ENCODE data around the gene TMEM163. TPM values are rescaled to one million over a fixed set of nuclear protein-coding genes. Genes with fewer than 3 reads are reported as not detected.

The TMEM163 gene
- total RNA-seq, 2 experiments from 2014 or later, result not detected

GRCh38 chr2:134433979-134434378 lies 284.8 kb downstream of the TMEM163 start:
- ATAC-seq, result no peak
- Mint-ChIP-seq H3K4me3 (no peak overlapping the region), H3K9me3 (no peaks in the 10 kb centered on the region), H3K27me3 (no peaks in the 10 kb centered on the region), H3K36me3 (ENCODE audit: low read depth) (peaks cover 7% of the 10 kb centered on the region), H3K4me1 (ENCODE audit: low read depth) (no peaks in the 10 kb centered on the region), H3K27ac (no peak overlapping the region)
- POLR2A ChIA-PET, result no interaction called here
- intact Hi-C loops (cut with micrococcal nuclease), result no loop called here
- TF ChIP-seq, protein P1, sequence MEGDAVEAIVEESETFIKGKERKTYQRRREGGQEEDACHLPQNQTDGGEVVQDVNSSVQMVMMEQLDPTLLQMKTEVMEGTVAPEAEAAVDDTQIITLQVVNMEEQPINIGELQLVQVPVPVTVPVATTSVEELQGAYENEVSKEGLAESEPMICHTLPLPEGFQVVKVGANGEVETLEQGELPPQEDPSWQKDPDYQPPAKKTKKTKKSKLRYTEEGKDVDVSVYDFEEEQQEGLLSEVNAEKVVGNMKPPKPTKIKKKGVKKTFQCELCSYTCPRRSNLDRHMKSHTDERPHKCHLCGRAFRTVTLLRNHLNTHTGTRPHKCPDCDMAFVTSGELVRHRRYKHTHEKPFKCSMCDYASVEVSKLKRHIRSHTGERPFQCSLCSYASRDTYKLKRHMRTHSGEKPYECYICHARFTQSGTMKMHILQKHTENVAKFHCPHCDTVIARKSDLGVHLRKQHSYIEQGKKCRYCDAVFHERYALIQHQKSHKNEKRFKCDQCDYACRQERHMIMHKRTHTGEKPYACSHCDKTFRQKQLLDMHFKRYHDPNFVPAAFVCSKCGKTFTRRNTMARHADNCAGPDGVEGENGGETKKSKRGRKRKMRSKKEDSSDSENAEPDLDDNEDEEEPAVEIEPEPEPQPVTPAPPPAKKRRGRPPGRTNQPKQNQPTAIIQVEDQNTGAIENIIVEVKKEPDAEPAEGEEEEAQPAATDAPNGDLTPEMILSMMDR (IDR thresholded peaks at IDR 0.05), result no peak
- no peak for DNase-seq
- CTCF ChIA-PET, result interaction anchor here (1.6 kb wide), 1 partner anchor 22 kb away, joined by 4 read pairs; no protein-coding TSS in a partner anchor

DNA sequence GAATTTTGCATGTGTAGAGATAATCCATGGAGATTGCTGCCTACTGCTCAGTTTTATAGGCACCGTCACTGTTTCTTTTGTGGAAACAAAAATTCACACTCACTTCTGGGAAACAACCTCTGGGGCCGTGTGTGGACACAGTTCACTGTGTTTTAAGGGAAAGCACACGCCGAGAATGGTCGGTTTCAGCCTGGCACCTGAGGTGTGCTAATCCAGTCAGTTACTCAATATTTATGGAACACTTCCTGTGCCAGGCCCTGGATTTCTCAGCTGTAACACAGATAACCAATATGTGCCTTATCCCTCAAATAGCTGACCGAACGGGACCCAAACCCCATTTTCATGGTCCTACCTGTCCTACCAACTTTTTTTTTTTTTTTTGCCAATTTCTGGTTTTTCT lies 285.3 kb downstream of the TMEM163 start:
- no peak overlapping the region for H3K27ac Mint-ChIP-seq

GRCh38 chr2:134432435-134432883 lies 286.3 kb downstream of the TMEM163 start:
- ATAC-seq, result no peak
- H3K27ac Mint-ChIP-seq, result no peak overlapping the region
- ChIA-PET POLR2A (no interaction called here), CTCF (interaction anchor here (0.6 to 1.0 kb wide), 3 partner anchors 12 to 529 kb away, joined by 3 read pairs; no protein-coding TSS in a partner anchor)
- TF ChIP-seq, protein P1 (IDR thresholded peaks at IDR 0.05), result no peak
- no peak overlapping the region for H3K4me3 Mint-ChIP-seq
- intact Hi-C loops (cut with micrococcal nuclease), result no loop called here
- no peak for DNase-seq
- no peaks in the 10 kb centered on the region for H3K4me1 Mint-ChIP-seq (ENCODE audit: low read depth)
- H3K36me3 Mint-ChIP-seq (ENCODE audit: low read depth), result peaks cover 10% of the 10 kb centered on the region
- no peaks in the 10 kb centered on the region for H3K9me3 Mint-ChIP-seq
- H3K27me3 Mint-ChIP-seq, result no peaks in the 10 kb centered on the region

More for the DNA sequence above, 285.3 kb downstream of the TMEM163 start:
- DNase-seq (no peak), ATAC-seq (no peak)
- Mint-ChIP-seq H3K36me3 (ENCODE audit: low read depth) (peaks cover 8% of the 10 kb centered on the region), H3K9me3 (no peaks in the 10 kb centered on the region), H3K4me1 (ENCODE audit: low read depth) (no peaks in the 10 kb centered on the region), H3K27me3 (no peaks in the 10 kb centered on the region), H3K4me3 (no peak overlapping the region)
- TF ChIP-seq, protein P1 (IDR thresholded peaks at IDR 0.05), result no peak
- intact Hi-C loops (cut with micrococcal nuclease), result no loop called here
- POLR2A ChIA-PET, result no interaction called here
- CTCF ChIA-PET, result no interaction called here

DNA sequence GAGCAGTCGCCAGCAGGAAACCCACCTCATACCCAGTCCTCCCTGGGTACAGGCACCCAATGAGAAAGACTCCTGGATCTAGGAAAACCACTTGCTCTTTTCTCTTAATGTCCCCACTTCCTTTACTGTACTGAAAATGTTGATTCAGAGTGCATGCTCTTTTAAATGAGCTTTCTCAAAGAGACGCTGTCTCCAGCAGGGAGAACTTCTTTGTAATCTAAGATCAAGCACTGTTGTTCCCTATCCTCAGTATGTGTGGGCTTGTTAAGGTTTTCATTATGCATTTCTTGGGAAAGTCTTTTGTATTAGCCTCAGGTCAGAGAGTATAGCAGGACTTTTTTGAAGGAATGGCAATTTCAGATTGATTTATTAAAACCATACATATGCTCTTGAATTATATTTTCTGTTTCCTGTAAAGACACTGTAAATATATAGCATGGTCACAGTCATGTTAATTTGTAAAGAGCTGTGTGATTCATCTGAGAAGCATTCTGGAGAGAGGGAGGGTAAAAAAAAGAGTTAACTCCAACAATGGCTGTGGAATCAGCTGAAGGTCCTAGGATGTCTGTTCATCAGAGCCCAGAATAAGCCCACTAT lies 286.9 kb downstream of the TMEM163 start:
- DNase-seq, result no peak
- Mint-ChIP-seq H3K4me3 (no peak overlapping the region), H3K4me1 (ENCODE audit: low read depth) (no peaks in the 10 kb centered on the region), H3K36me3 (ENCODE audit: low read depth) (peaks cover 12% of the 10 kb centered on the region), H3K9me3 (no peaks in the 10 kb centered on the region), H3K27ac (no peak overlapping the region), H3K27me3 (no peaks in the 10 kb centered on the region)
- ATAC-seq, result no peak
- intact Hi-C loops (cut with micrococcal nuclease), result no loop called here
- ChIA-PET POLR2A (no interaction called here), CTCF (interaction anchor here (0.6 to 1.6 kb wide), 5 partner anchors 12 to 546 kb away, joined by 3 read pairs; no protein-coding TSS in a partner anchor)
- TF ChIP-seq, protein P1 (IDR thresholded peaks at IDR 0.05), result no peak

GRCh38 chr2:134429886-134430285 lies 288.9 kb downstream of the TMEM163 start:
- no peak for DNase-seq
- no peak for ATAC-seq
- intact Hi-C loops (cut with micrococcal nuclease), result no loop called here
- Mint-ChIP-seq H3K36me3 (ENCODE audit: low read depth) (peaks cover 13% of the 10 kb centered on the region), H3K27me3 (no peaks in the 10 kb centered on the region), H3K9me3 (no peaks in the 10 kb centered on the region), H3K27ac (no peak overlapping the region), H3K4me3 (no peak overlapping the region), H3K4me1 (ENCODE audit: low read depth) (peaks cover 5% of the 10 kb centered on the region)
- ChIA-PET POLR2A (no interaction called here), CTCF (interaction anchor here (1.2 kb wide), 1 partner anchor 9 kb away, joined by 4 read pairs; no protein-coding TSS in a partner anchor)
- TF ChIP-seq, protein P1 (IDR thresholded peaks at IDR 0.05), result no peak
